SK-N-MC (cell line): ENCODE measurements around the gene OTUB2.

Experiments
- EZH2 ChIP-seq: fragments of 200-600 bp; sonication (generic); IDR thresholded peaks from one replicate; pipeline ENCODE4 v1.6.1; 2017; ENCODE audit warnings: antibody characterized with exemption
- POLR2AphosphoS5 ChIP-seq: IDR thresholded peaks from 2 replicates; pipeline ENCODE4 v1.6.1; 2012; ENCODE audit warnings: mild to moderate bottlenecking, low read depth, low read length, borderline replicate concordance

GRCh38 chr14:94005324-94006073 lies 20.6 kb upstream of the OTUB2 start:
- no peak for TF ChIP-seq EZH2
- TF ChIP-seq POLR2AphosphoS5 = no peak
